Measurements from ENCODE around the gene LRRC4C. TPM values are rescaled to one million over a fixed set of nuclear protein-coding genes. Genes with fewer than 3 reads are reported as not detected.

The LRRC4C gene
- total RNA-seq, 1 donor from 2014 or later: 1.5 TPM

DNA sequence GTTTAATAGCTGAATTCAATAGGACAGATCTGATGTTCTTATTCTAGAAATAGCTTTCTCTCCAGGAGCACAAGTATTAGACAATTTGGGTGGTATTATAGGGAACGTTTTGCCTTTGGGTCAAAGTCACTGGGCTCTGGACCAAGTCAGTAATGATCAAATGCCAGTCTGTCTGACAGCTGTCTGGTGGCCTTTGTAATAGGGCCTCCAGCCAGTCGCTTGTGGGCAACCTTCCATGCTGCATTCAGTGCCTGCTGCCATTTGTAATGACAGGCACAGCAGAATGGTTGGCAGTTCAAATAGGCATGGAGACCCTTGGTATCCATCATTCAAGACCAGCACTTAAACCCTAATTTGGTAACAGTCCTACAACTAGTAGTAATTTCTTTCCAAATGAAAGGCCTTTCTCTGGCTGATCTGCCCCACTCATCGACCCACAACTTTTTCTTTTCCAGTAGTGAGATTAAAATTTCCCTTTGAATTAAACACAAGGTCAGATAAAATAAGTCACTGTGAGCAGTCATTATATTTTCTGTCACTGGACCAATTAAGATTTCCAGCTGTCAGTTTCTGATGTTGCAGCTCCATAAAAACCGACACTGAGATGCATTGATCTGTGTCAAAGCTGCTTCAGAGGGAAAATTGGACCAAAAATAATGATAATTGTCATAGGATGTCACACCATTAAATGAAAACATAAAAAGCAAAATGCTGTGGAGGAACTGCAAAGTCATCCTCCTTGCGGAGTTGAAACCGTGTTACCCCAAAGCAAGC lies 1038.1 kb downstream of the LRRC4C start:
- H3K36me3 ChIP-seq (ENCODE audit: control insufficient read depth, insufficient read depth, low read length): no peaks in the 10 kb centered on the region
- no peaks in the 10 kb centered on the region for H3K27me3 ChIP-seq (ENCODE audit: control insufficient read depth, insufficient read depth, low read length)
- TF ChIP-seq, protein P1, sequence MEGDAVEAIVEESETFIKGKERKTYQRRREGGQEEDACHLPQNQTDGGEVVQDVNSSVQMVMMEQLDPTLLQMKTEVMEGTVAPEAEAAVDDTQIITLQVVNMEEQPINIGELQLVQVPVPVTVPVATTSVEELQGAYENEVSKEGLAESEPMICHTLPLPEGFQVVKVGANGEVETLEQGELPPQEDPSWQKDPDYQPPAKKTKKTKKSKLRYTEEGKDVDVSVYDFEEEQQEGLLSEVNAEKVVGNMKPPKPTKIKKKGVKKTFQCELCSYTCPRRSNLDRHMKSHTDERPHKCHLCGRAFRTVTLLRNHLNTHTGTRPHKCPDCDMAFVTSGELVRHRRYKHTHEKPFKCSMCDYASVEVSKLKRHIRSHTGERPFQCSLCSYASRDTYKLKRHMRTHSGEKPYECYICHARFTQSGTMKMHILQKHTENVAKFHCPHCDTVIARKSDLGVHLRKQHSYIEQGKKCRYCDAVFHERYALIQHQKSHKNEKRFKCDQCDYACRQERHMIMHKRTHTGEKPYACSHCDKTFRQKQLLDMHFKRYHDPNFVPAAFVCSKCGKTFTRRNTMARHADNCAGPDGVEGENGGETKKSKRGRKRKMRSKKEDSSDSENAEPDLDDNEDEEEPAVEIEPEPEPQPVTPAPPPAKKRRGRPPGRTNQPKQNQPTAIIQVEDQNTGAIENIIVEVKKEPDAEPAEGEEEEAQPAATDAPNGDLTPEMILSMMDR (IDR thresholded peaks at IDR 0.05; ENCODE audit: insufficient read depth, low read length, poor library complexity, severe bottlenecking): no peak
- no peak overlapping the region for H3K4me3 ChIP-seq (ENCODE audit: low read depth, low read length)
- no peak for DNase-seq (ENCODE audit: low read depth)

DNA sequence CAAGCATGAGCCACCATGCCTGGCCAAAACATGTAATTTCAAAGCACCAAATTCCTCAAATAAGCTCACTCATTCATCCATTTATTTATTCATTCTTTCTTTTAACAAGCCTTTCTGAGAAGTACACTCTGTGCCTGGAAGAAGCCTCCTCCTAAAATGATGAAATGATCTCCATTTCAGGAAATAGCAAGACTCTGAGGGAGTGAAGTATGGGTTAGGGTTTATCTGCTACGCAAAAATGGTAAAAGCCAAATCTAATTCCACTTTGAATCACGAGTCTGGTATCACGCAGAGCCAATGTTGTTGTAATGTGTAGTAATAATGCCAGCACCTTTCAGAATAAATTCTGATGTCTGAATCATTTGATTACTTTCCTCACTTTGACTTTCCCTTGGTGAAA lies 1041.8 kb downstream of the LRRC4C start:
- DNase-seq (ENCODE audit: low read depth): no peak

DNA sequence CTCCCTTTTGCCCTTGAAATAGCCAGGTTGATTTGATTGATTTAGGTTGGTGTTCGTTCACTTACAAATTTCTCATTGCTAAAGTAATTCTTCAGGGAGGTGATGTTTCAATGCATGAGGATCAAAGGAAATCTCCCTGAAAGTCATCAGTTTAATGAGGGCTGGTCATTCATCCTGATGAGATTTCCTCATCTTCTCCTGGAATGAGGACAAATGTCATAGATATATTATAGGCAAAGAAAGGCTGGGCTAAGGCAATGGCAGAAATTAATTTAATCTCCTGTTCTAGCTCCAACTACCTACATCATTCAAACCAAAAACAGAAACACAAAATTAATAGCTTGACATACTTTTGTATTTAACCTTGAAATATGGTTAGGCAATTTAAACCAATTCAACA lies 1052.1 kb downstream of the LRRC4C start:
- Histone ChIP-seq H3K27me3 (ENCODE audit: control insufficient read depth, insufficient read depth, low read length) (no peaks in the 10 kb centered on the region), H3K36me3 (ENCODE audit: control insufficient read depth, insufficient read depth, low read length) (no peaks in the 10 kb centered on the region), H3K4me3 (ENCODE audit: low read depth, low read length) (no peak overlapping the region)
- TF ChIP-seq, protein P1 (IDR thresholded peaks at IDR 0.05; ENCODE audit: insufficient read depth, low read length, poor library complexity, severe bottlenecking): no peak
- no peak for DNase-seq (ENCODE audit: low read depth)

More for the DNA sequence above, 1041.8 kb downstream of the LRRC4C start:
- Histone ChIP-seq H3K36me3 (ENCODE audit: control insufficient read depth, insufficient read depth, low read length) (no peaks in the 10 kb centered on the region), H3K27me3 (ENCODE audit: control insufficient read depth, insufficient read depth, low read length) (no peaks in the 10 kb centered on the region), H3K4me3 (ENCODE audit: low read depth, low read length) (no peak overlapping the region)
- TF ChIP-seq, protein P1 (IDR thresholded peaks at IDR 0.05; ENCODE audit: insufficient read depth, low read length, poor library complexity, severe bottlenecking): no peak

DNA sequence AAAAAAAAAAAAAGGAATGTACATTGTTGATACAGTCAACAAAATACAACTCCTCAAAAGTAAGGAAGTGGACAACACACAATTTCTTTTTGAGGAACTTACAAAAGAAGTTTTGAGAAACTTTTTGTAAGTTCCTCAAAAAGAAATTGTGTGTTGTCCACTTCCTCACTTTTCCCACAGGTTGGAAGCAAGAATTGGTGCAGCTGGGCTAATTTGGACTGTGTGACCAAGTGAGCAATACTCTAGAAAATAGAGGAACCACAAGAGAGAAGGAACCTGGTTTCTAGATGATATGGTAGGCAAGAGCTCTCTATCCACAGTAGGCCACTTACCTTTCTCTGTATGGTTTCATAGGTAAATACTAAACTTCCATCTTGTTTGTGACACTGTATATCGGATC lies 1053.8 kb downstream of the LRRC4C start:
- no peaks in the 10 kb centered on the region for H3K36me3 ChIP-seq (ENCODE audit: control insufficient read depth, insufficient read depth, low read length)
- TF ChIP-seq, protein P1 (IDR thresholded peaks at IDR 0.05; ENCODE audit: insufficient read depth, low read length, poor library complexity, severe bottlenecking): no peak
- DNase-seq (ENCODE audit: low read depth): no peak

DNA sequence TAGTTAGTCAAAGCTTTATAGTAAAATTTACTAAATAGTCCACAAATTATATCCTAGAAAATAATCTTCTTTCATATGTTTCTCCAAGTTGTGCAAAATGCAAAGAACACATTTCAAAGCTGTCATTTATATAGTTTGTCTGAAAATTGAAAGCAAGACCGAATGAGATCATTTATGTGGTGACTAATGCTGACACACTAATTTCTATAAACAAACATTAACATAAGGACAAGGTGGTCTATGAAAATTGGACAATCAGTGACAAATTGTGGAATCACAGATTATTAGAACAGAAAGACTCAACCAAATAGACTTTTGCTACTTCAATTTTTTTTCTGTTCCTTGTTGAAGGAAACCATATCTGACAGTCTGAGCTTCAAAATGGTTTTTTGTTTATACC lies 1056.1 kb downstream of the LRRC4C start:
- no peak for DNase-seq (ENCODE audit: low read depth)
- no peaks in the 10 kb centered on the region for H3K36me3 ChIP-seq (ENCODE audit: control insufficient read depth, insufficient read depth, low read length)
- no peaks in the 10 kb centered on the region for H3K27me3 ChIP-seq (ENCODE audit: control insufficient read depth, insufficient read depth, low read length)
- no peak overlapping the region for H3K4me3 ChIP-seq (ENCODE audit: low read depth, low read length)
- TF ChIP-seq, protein P1 (IDR thresholded peaks at IDR 0.05; ENCODE audit: insufficient read depth, low read length, poor library complexity, severe bottlenecking): no peak

More for the DNA sequence above, 1053.8 kb downstream of the LRRC4C start:
- Histone ChIP-seq H3K4me3 (ENCODE audit: low read depth, low read length) (no peak overlapping the region), H3K27me3 (ENCODE audit: control insufficient read depth, insufficient read depth, low read length) (no peaks in the 10 kb centered on the region)

Data from kidney epithelial cell (primary cell).